Vagina (tissue), 2 donors: Measurements from ENCODE around the gene HRH1.

Experiments
- CTCF ChIP-seq, 3 experiments: fragments of 450-650 bp in 2 of 3; fragments of 200-600 bp in 1 of 3; sonication (generic) in 1 of 3; IDR thresholded peaks; one replicate each; pipeline ENCODE4 v1.5.1; 2017 to 2019; ENCODE audit warnings: antibody characterized with exemption in 3 of 3, mild to moderate bottlenecking in 2 of 3, moderate library complexity in 2 of 3
- POLR2A ChIP-seq, 2 donors: fragments of 450-650 bp; IDR thresholded peaks; one replicate each; pipeline ENCODE4 v1.6.1; 2017; ENCODE audit warnings: antibody characterized with exemption in 2 of 2, mild to moderate bottlenecking in 2 of 2, moderate library complexity in 2 of 2

- TF ChIP-seq CTCF (IDR thresholded peaks at IDR 0.05) (no peak), POLR2A (IDR thresholded peaks at IDR 0.05) (no peak)
Observed at GRCh38 chr3:11306817-11307589, 152.7 kb downstream of the HRH1 start.
